NAMALWA (cell line): ENCODE measurements around the gene ZMIZ1.

Source experiments
- DNase-seq: peaks from one replicate; pipeline ENCODE4 v3.0.0-alpha.2; 2015; ENCODE audit warnings: low spot score

The ZMIZ1 gene

GRCh38 chr10:79063661-79064492, 4.9 kb upstream of the ZMIZ1 start:
- no peak for DNase-seq

GRCh38 chr10:79065091-79065551, 3.6 kb upstream of the ZMIZ1 start:
- DNase-seq: no peak

GRCh38 chr10:79065853-79066252, 2.9 kb upstream of the ZMIZ1 start:
- no peak for DNase-seq

- DNase-seq: no peak
These were observed 2.1 kb upstream of the ZMIZ1 start for GRCh38 chr10:79066411-79067240.

- peak; percentile 68 for DNase-seq
These were observed 1.2 kb upstream of the ZMIZ1 start for GRCh38 chr10:79067241-79068202.

- DNase-seq: no peak
These were observed 584 bp upstream of the ZMIZ1 start for GRCh38 chr10:79068203-79068561.

GRCh38 chr10:79069325-79070080, 737 bp downstream of the ZMIZ1 start:
- peak; percentile 23 for DNase-seq

GRCh38 chr10:79070081-79070605, 1.4 kb downstream of the ZMIZ1 start:
- no peak for DNase-seq

- no peak for DNase-seq
These were observed 2.0 kb downstream of the ZMIZ1 start for GRCh38 chr10:79070606-79071395.

- DNase-seq: no peak
These were observed 2.7 kb downstream of the ZMIZ1 start for GRCh38 chr10:79071396-79071923.

GRCh38 chr10:79072041-79072441, 3.3 kb downstream of the ZMIZ1 start:
- DNase-seq: no peak

- DNase-seq: no peak
These were observed 4.4 kb downstream of the ZMIZ1 start for GRCh38 chr10:79072994-79073645.

- no peak for DNase-seq
These were observed 5.1 kb downstream of the ZMIZ1 start for GRCh38 chr10:79073784-79074432.

GRCh38 chr10:79074732-79075131, 6.0 kb downstream of the ZMIZ1 start:
- DNase-seq: no peak

GRCh38 chr10:79075418-79075817, 6.7 kb downstream of the ZMIZ1 start:
- no peak for DNase-seq

GRCh38 chr10:79077488-79078173, 8.9 kb downstream of the ZMIZ1 start:
- DNase-seq: no peak

GRCh38 chr10:79078367-79079053, 9.7 kb downstream of the ZMIZ1 start:
- DNase-seq: no peak

- no peak for DNase-seq
These were observed 10.3 kb downstream of the ZMIZ1 start for GRCh38 chr10:79079054-79079397.
